ENCODE results near the gene GNG12.

GRCh38 chr1:67734323-67734690 lies 99.0 kb downstream of the GNG12 start:
- TF ChIP-seq CTCF (conservative IDR thresholded peaks at IDR 0.05; ENCODE audit: low read depth, low read length) (no peak), EZH2 (IDR thresholded peaks at IDR 0.05; ENCODE audit: low read length, unreplicated experiment) (no peak)
